PFSK-1 (cell line): ENCODE measurements around the gene MDN1.

Experiments
- FOXP2 ChIP-seq: optimal IDR thresholded peaks from 2 replicates; pipeline ENCODE3; 2011; ENCODE audit warnings: borderline replicate concordance, control low read depth, inconsistent platforms; ENCODE audit not compliant: insufficient read depth; ENCODE audit errors: extremely low read length, extremely low read depth
- POLR2AphosphoS5 ChIP-seq: IDR thresholded peaks from 2 replicates; pipeline ENCODE4 v1.6.1; 2012; ENCODE audit warnings: low read depth, mild to moderate bottlenecking, control low read depth, low read length, moderate library complexity
- REST ChIP-seq, 2 experiments: IDR thresholded peaks; 2 replicates each; pipeline versions ENCODE4 v1.6.1 to v1.8.0; 2011 to 2012; ENCODE audit warnings: low read depth in 2 of 2, low read length in 2 of 2, control low read depth in 1 of 2, inconsistent platforms in 1 of 2, mild to moderate bottlenecking in 1 of 2, moderate library complexity in 1 of 2; ENCODE audit not compliant: insufficient read depth in 1 of 2
- SIN3A ChIP-seq: IDR thresholded peaks from 2 replicates; pipeline ENCODE4 v1.6.1; 2012; ENCODE audit warnings: mild to moderate bottlenecking, low read length, moderate library complexity, borderline replicate concordance; ENCODE audit not compliant: insufficient read depth
- TAF1 ChIP-seq: IDR thresholded peaks from 2 replicates; pipeline ENCODE4 v1.6.1; 2012; ENCODE audit warnings: low read length, control low read depth, borderline replicate concordance; ENCODE audit not compliant: insufficient read depth

GRCh38 chr6:89776583-89777233, 42.9 kb downstream of the MDN1 start:
- TF ChIP-seq REST (IDR thresholded peaks at IDR 0.05; ENCODE audit: insufficient read depth in 1 of 2, low read depth in 2 of 2, low read length in 2 of 2) (no peak), POLR2AphosphoS5 (no peak), TAF1 (no peak), SIN3A (no peak), FOXP2 (no peak)
